Gastrocnemius medialis (tissue), 4 donors: ENCODE data around the gene IGFALS. TPM values are rescaled to one million over a fixed set of nuclear protein-coding genes. Genes with fewer than 3 reads are reported as not detected.

Experiments used
- ATAC-seq, 2 donors: fragments of 150-250 bp; one replicate each; pipeline ENCODE4 v1.9.1; 2016
- DNase-seq, 2 donors: peaks; one replicate each; pipeline ENCODE4 v3.0.0-alpha.2; 2019
- H3K27ac ChIP-seq, 4 donors: fragments of 200-600 bp; sonication (generic); 1 replicate in 1 of 4; 2 replicates in 3 of 4; pipeline ENCODE4 v1.5.1; 2016 to 2018; ENCODE audit warnings: mild to moderate bottlenecking in 2 of 4, moderate library complexity in 1 of 4
- H3K27me3 ChIP-seq, 3 donors: fragments of 200-600 bp; sonication (generic) in 2 of 3; 1 replicate in 1 of 3; 2 replicates in 2 of 3; pipeline versions ENCODE4 v1.5.1 to v1.6.0; 2016 to 2019; ENCODE audit warnings: mild to moderate bottlenecking in 1 of 3, moderate library complexity in 1 of 3
- H3K36me3 ChIP-seq, 2 donors: fragments of 200-600 bp; sonication (generic) in 1 of 2; one replicate each; pipeline ENCODE4 v1.5.1; 2017 to 2018
- H3K4me1 ChIP-seq, 2 donors: fragments of 200-600 bp; sonication (generic) in 1 of 2; one replicate each; pipeline ENCODE4 v1.5.1; 2016 to 2017; ENCODE audit warnings: mild to moderate bottlenecking in 2 of 2
- H3K4me3 ChIP-seq, 4 donors: fragments of 200-600 bp; sonication (generic) in 3 of 4; 1 replicate in 1 of 4; 2 replicates in 3 of 4; pipeline ENCODE4 v1.5.1; 2016 to 2019; ENCODE audit warnings: mild to moderate bottlenecking in 2 of 4
- H3K9me3 ChIP-seq, 3 donors: fragments of 200-600 bp; sonication (generic) in 2 of 3; 1 replicate in 1 of 3; 2 replicates in 2 of 3; pipeline ENCODE4 v1.5.1; 2016 to 2019
- POLR2A ChIP-seq, 2 donors: fragments of 450-650 bp; IDR thresholded peaks; one replicate each; pipeline ENCODE4 v1.6.1; 2017; ENCODE audit warnings: antibody characterized with exemption in 2 of 2, mild to moderate bottlenecking in 2 of 2, moderate library complexity in 2 of 2
- in situ Hi-C, 4 donors: fragments of 200-750 bp; cut with MboI; loops; one replicate each; pipeline versions ENCODE4 v1.15.0 to v1.8.0; 2017; ENCODE audit warnings: low sequenced_read_pairs in 4 of 4
- intact Hi-C: fragments of 100-400 bp; cut with DNase I; formaldehyde crosslinking; loops from one replicate; pipeline ENCODE4 v1.15.1; 2023; ENCODE audit warnings: low total_unique reads
- total RNA-seq, 4 donors: library from RNA; depleted of rRNA; stranded (reverse); fragments of >200 nt; gene quantifications; one replicate each; pipeline versions ENCODE4 v1.1.0 to v1.2.3, GENCODE V29; 2016
- TF ChIP-seq, protein P1 (sequence below), 5 experiments: fragments of 450-650 bp in 3 of 5; fragments of 200-600 bp in 2 of 5; sonication (generic) in 2 of 5; IDR thresholded peaks in 4 of 5; conservative IDR thresholded peaks in 1 of 5; 1 replicate in 4 of 5; 2 replicates in 1 of 5; pipeline ENCODE4 v1.5.1; 2016 to 2019; ENCODE audit warnings: antibody characterized with exemption in 5 of 5, mild to moderate bottlenecking in 3 of 5, moderate library complexity in 3 of 5

Gene IGFALS
- total RNA-seq, 4 donors from 2014 or later = 0.20 to 0.22 TPM; not detected in 2

DNA sequence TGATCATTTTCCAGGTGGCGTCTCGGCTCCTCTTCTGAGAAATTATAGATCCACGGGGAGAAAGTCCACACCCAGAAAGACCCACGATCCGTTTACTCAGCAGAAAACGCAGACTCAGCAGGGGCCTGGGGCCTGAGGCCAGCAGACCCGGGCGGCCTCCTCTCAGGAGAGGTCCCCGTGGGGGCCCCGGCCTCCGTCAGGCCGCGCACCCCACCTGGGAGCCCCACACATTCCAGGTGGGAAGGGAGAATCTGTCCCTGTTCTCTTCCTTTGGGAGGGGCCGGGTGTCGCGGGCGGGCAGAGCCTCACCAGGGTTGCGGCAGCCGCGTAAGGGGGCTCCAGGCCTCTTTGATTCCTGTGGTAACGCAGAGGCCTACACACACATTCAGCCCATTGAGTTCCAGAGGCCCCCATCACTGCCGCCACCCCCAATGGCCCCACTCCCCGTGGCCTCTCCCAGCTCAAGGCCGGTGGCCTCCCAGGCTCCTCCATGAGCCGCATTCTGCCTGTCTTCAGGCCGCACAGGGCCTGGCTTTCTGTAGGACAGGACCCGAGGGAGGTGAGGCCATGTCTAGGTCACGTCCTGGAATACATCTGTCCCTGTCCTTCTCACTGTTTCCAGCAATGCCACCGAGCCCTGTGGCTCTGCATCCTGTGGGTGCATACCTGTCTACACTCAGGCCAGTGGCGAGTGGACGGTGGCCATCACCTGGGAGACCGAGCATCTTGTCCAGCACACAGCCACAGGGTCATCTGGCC, 1.6 kb upstream of the IGFALS start:
- no peak overlapping the region for H3K4me3 ChIP-seq
- H3K27ac ChIP-seq = no peak overlapping the region
- H3K36me3 ChIP-seq = peaks cover 0 to 4% of the 10 kb centered on the region in 2 donors
- TF ChIP-seq POLR2A (IDR thresholded peaks at IDR 0.05) = no peak
- TF ChIP-seq, protein P1, sequence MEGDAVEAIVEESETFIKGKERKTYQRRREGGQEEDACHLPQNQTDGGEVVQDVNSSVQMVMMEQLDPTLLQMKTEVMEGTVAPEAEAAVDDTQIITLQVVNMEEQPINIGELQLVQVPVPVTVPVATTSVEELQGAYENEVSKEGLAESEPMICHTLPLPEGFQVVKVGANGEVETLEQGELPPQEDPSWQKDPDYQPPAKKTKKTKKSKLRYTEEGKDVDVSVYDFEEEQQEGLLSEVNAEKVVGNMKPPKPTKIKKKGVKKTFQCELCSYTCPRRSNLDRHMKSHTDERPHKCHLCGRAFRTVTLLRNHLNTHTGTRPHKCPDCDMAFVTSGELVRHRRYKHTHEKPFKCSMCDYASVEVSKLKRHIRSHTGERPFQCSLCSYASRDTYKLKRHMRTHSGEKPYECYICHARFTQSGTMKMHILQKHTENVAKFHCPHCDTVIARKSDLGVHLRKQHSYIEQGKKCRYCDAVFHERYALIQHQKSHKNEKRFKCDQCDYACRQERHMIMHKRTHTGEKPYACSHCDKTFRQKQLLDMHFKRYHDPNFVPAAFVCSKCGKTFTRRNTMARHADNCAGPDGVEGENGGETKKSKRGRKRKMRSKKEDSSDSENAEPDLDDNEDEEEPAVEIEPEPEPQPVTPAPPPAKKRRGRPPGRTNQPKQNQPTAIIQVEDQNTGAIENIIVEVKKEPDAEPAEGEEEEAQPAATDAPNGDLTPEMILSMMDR (IDR thresholded peaks at IDR 0.05 in 4 of 5, conservative IDR thresholded peaks at IDR 0.05 in 1 of 5) = no peak
- ATAC-seq (no peak), DNase-seq (peak in 1 of 2 donors; percentile 9)
- no peaks in the 10 kb centered on the region for H3K4me1 ChIP-seq
- no peaks in the 10 kb centered on the region for H3K27me3 ChIP-seq
- intact Hi-C loops (no loop called here), in situ Hi-C loops (no loop called here)
- no peaks in the 10 kb centered on the region for H3K9me3 ChIP-seq

DNA sequence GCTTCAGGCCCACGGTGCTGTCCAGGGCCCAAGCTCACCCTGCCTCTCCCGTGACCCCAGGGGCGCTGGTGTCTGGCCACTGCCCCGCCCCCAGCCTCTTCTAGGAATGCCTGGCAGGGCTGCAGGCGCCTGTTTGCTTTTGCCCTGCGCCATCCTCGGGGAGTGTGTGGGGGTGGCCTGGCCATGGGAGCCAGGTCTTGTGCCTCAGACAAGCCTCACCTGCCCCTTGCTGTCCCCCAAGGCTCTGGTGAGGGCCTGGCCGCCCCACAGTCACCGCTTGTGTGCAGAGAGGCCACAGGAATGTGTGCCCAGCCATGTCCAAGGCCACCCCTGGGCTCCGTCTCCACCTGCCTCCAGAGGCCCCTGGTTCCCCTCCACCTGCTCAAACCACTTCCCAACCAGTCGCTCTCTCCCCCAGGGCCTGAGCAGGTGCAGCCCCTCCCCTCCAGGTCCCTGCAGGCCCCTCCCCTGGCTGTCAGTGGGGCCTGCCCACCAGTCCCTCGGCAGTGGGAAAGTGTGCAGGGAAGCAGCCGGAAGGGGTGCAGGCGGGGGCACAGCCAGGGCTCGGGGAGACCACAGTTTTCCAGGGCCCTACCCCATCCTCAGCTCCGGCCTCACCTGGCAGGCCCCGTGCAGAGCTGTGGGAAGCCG, 841 bp upstream of the IGFALS start:
- DNase-seq = peak in 1 of 2 donors; percentile 10
- no peak overlapping the region for H3K27ac ChIP-seq
- TF ChIP-seq, protein P1 (IDR thresholded peaks at IDR 0.05 in 4 of 5, conservative IDR thresholded peaks at IDR 0.05 in 1 of 5) = no peak
- TF ChIP-seq POLR2A (IDR thresholded peaks at IDR 0.05) = no peak
- intact Hi-C loops = no loop called here
- H3K9me3 ChIP-seq = no peaks in the 10 kb centered on the region
- peaks cover 0 to 4% of the 10 kb centered on the region in 2 donors for H3K36me3 ChIP-seq
- no peaks in the 10 kb centered on the region for H3K27me3 ChIP-seq
- no peaks in the 10 kb centered on the region for H3K4me1 ChIP-seq
- in situ Hi-C loops = no loop called here
- no peak overlapping the region for H3K4me3 ChIP-seq
- ATAC-seq = no peak

DNA sequence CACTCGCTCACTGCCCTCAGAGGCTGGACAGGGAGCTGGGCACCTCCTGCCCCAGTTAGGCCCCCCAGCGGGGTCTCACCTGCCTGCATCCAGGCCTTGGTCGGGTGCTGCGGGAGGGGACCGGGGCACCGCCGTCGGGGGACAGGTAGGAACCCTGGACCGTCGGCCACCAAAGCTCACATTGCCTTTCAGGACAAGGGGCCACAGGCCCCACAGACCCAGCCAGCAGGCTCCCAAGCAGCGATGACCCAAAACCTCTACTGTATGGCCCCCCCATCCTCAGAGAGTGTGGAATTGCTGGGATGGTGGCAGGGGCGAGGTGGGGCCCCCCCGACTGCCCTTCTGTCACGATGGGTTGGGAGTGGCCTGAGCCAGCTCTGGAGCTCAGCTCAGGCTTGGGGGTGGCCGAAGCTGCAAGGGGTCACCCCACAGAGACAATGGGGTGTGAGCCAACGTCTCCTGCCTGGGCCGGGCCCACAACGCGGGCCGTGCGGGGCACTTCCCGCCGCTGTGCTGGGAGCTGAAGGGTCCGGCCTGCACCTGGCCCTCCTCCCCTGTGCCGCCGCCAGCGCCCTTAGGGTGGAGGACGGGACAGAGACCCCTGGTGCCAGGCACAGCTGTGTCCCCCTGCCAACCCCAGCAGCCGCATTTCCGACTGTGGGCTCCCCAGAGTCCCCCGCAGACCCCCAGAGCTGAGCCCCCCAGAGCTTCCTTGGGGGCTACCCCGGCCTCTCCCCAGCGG, 498 bp downstream of the IGFALS start:
- Histone ChIP-seq H3K36me3 (peaks cover 0 to 18% of the 10 kb centered on the region in 2 donors), H3K27ac (no peak overlapping the region), H3K27me3 (no peaks in the 10 kb centered on the region), H3K4me1 (no peaks in the 10 kb centered on the region), H3K9me3 (no peaks in the 10 kb centered on the region), H3K4me3 (no peak overlapping the region)
- ATAC-seq = no peak
- intact Hi-C loops = no loop called here
- in situ Hi-C loops = no loop called here
- TF ChIP-seq, protein P1 (IDR thresholded peaks at IDR 0.05 in 4 of 5, conservative IDR thresholded peaks at IDR 0.05 in 1 of 5) = no peak
- no peak for TF ChIP-seq POLR2A (IDR thresholded peaks at IDR 0.05)
- DNase-seq = peak in 1 of 2 donors; percentile 8

DNA sequence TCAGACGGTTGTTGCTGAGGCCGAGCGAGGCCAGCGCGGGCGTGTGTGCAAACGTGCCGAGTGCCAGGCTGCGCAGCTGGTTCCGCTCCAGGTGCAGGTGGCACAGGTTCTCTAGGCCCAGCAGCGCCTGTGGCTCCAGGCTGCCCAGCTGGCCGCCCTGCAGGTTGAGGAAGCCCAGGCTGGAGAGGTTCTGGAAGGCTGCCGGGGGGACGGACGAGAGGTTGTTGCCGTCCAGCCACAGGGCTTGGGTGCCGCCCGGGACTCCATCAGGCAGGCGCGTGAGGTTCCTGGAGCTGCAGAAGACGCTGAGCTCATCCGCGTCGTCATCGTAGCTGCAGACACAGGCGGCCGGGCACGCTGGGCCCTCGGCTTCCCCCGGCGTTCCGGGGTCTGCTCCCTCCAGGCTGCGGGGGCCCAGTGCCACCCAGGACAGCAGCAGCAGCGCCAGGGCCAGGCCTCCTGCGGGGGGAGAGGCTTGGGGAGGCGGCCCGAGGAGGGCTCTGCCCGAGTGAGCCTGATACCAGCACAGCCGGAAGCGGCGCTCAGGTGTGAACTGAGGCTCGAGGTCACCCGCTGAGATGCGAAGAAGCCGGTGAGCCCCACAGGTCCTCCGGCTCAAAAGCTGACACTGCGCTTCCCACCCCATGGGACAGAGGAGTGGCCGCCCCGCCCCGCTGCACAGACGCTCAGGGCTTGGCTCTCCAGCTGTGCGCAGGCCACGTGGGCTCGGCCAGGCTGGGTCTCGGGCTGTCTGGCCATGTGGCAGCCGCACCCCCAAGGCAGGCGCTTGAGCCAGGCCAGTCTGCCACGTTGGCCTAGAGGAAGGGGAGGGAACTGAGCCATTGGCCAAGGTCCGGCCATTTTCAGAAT, 1.3 kb downstream of the IGFALS start:
- DNase-seq = peak in 1 of 2 donors; percentile 8

More for the DNA sequence above, 1.3 kb downstream of the IGFALS start:
- peaks cover 0 to 26% of the 10 kb centered on the region in 2 donors for H3K36me3 ChIP-seq
- ATAC-seq = no peak
- H3K27ac ChIP-seq = no peak overlapping the region
- in situ Hi-C loops (no loop called here), intact Hi-C loops (no loop called here)
- H3K9me3 ChIP-seq = no peaks in the 10 kb centered on the region
- no peaks in the 10 kb centered on the region for H3K27me3 ChIP-seq
- no peaks in the 10 kb centered on the region for H3K4me1 ChIP-seq
- H3K4me3 ChIP-seq = no peak overlapping the region
- TF ChIP-seq POLR2A (IDR thresholded peaks at IDR 0.05) = no peak
- TF ChIP-seq, protein P1 (IDR thresholded peaks at IDR 0.05 in 4 of 5, conservative IDR thresholded peaks at IDR 0.05 in 1 of 5) = no peak
